ENCODE data around the gene FNDC3A.

Gene FNDC3A

GRCh38 chr13:49026851-49027250 is 51.1 kb downstream of the FNDC3A start:
- no peak for TF ChIP-seq CTCF (IDR thresholded peaks at IDR 0.05)
- Histone ChIP-seq H3K4me1 (ENCODE audit: control insufficient read depth in 1 of 2, insufficient read depth in 1 of 2, low read depth in 1 of 2, low read length in 1 of 2) (no peaks in the 10 kb centered on the region), H3K27ac (no peak overlapping the region), H3K4me3 (ENCODE audit: low read depth in 1 of 2, low read length in 1 of 2) (no peak overlapping the region), H3K9me3 (no peaks in the 10 kb centered on the region), H3K36me3 (no peaks in the 10 kb centered on the region), H3K27me3 (no peaks in the 10 kb centered on the region)

- Histone ChIP-seq H3K27ac (no peak overlapping the region), H3K4me1 (ENCODE audit: control insufficient read depth in 1 of 2, insufficient read depth in 1 of 2, low read depth in 1 of 2, low read length in 1 of 2) (no peaks in the 10 kb centered on the region), H3K9me3 (no peaks in the 10 kb centered on the region), H3K4me3 (ENCODE audit: low read depth in 1 of 2, low read length in 1 of 2) (no peak overlapping the region), H3K36me3 (no peaks in the 10 kb centered on the region), H3K27me3 (no peaks in the 10 kb centered on the region)
- TF ChIP-seq CTCF (IDR thresholded peaks at IDR 0.05) = no peak
Measured at GRCh38 chr13:49029570-49029969, 53.9 kb downstream of the FNDC3A start.

- Histone ChIP-seq H3K27ac (no peak overlapping the region), H3K4me1 (ENCODE audit: control insufficient read depth in 1 of 2, insufficient read depth in 1 of 2, low read depth in 1 of 2, low read length in 1 of 2) (no peaks in the 10 kb centered on the region), H3K36me3 (no peaks in the 10 kb centered on the region), H3K27me3 (no peaks in the 10 kb centered on the region), H3K9me3 (no peaks in the 10 kb centered on the region), H3K4me3 (ENCODE audit: low read depth in 1 of 2, low read length in 1 of 2) (no peak overlapping the region)
- no peak for TF ChIP-seq CTCF (IDR thresholded peaks at IDR 0.05)
Measured at GRCh38 chr13:49030213-49030612, 54.5 kb downstream of the FNDC3A start.

GRCh38 chr13:49040872-49041271 is 65.2 kb downstream of the FNDC3A start:
- peaks cover 11% of the 10 kb centered on the region for H3K36me3 ChIP-seq

GRCh38 chr13:49042476-49042875 is 66.8 kb downstream of the FNDC3A start:
- H3K27ac ChIP-seq = no peak overlapping the region
- peaks cover 11% of the 10 kb centered on the region for H3K36me3 ChIP-seq
- no peaks in the 10 kb centered on the region for H3K4me1 ChIP-seq (ENCODE audit: control insufficient read depth in 1 of 2, insufficient read depth in 1 of 2, low read depth in 1 of 2, low read length in 1 of 2)
- no peak for TF ChIP-seq CTCF (IDR thresholded peaks at IDR 0.05)
- no peaks in the 10 kb centered on the region for H3K27me3 ChIP-seq
- H3K4me3 ChIP-seq (ENCODE audit: low read depth in 1 of 2, low read length in 1 of 2) = no peak overlapping the region
- H3K9me3 ChIP-seq = no peaks in the 10 kb centered on the region

More at GRCh38 chr13:49040872-49041271, 65.2 kb downstream of the FNDC3A start:
- no peaks in the 10 kb centered on the region for H3K9me3 ChIP-seq
- no peaks in the 10 kb centered on the region for H3K27me3 ChIP-seq
- no peak overlapping the region for H3K27ac ChIP-seq
- H3K4me3 ChIP-seq (ENCODE audit: low read depth in 1 of 2, low read length in 1 of 2) = no peak overlapping the region
- TF ChIP-seq CTCF (IDR thresholded peaks at IDR 0.05) = no peak
- no peaks in the 10 kb centered on the region for H3K4me1 ChIP-seq (ENCODE audit: control insufficient read depth in 1 of 2, insufficient read depth in 1 of 2, low read depth in 1 of 2, low read length in 1 of 2)

- Histone ChIP-seq H3K27me3 (no peaks in the 10 kb centered on the region), H3K9me3 (no peaks in the 10 kb centered on the region), H3K27ac (no peak overlapping the region), H3K4me3 (ENCODE audit: low read depth in 1 of 2, low read length in 1 of 2) (no peak overlapping the region), H3K4me1 (ENCODE audit: control insufficient read depth in 1 of 2, insufficient read depth in 1 of 2, low read depth in 1 of 2, low read length in 1 of 2) (no peaks in the 10 kb centered on the region), H3K36me3 (peaks cover 11% of the 10 kb centered on the region)
- no peak for TF ChIP-seq CTCF (IDR thresholded peaks at IDR 0.05)
Measured at GRCh38 chr13:49044008-49044407, 68.3 kb downstream of the FNDC3A start.

All from neutrophil (primary cell).